Sigmoid colon (tissue), 7 donors: ENCODE data around the gene MARF1. TPM values are rescaled to one million over a fixed set of nuclear protein-coding genes. Genes with fewer than 3 reads are reported as not detected.

Experiments
- DNase-seq: peaks from one replicate; pipeline ENCODE4 v3.0.0-alpha.2; 2019
- H3K27ac ChIP-seq, 4 donors: fragments of 200-600 bp; sonication (generic); one replicate each; pipeline ENCODE4 v1.5.1; 2016 to 2019; ENCODE audit warnings: mild to moderate bottlenecking in 1 of 4
- H3K27me3 ChIP-seq, 3 donors: fragments of 200-600 bp; sonication (generic); one replicate each; pipeline ENCODE4 v1.5.1; 2019; ENCODE audit warnings: mild to moderate bottlenecking in 1 of 3
- H3K36me3 ChIP-seq, 4 donors: fragments of 200-600 bp; sonication (generic); one replicate each; pipeline ENCODE4 v1.5.1; 2016 to 2019
- H3K4me1 ChIP-seq, 4 donors: fragments of 200-600 bp; sonication (generic); one replicate each; pipeline ENCODE4 v1.5.1; 2017 to 2019
- H3K4me3 ChIP-seq, 4 donors: fragments of 200-600 bp; sonication (generic); one replicate each; pipeline ENCODE4 v1.5.1; 2017 to 2019; ENCODE audit warnings: mild to moderate bottlenecking in 2 of 4, moderate library complexity in 1 of 4
- H3K9me3 ChIP-seq, 4 donors: fragments of 200-600 bp in 3 of 4; sonication (generic) in 3 of 4; one replicate each; pipeline versions ENCODE4 v1.5.1 to v1.6.1; 2013 to 2019
- CTCF ChIP-seq, 4 experiments: fragments of 450-650 bp in 3 of 4; fragments of 200-600 bp in 1 of 4; IDR thresholded peaks; one replicate each; pipeline ENCODE4 v1.5.1; 2016 to 2019; ENCODE audit warnings: antibody characterized with exemption in 4 of 4, mild to moderate bottlenecking in 3 of 4, moderate library complexity in 2 of 4
- EP300 ChIP-seq, 4 donors: sonication (generic); formaldehyde crosslinking; IDR thresholded peaks; one replicate each; pipeline ENCODE4 v1.6.1; 2017; ENCODE audit warnings: antibody characterized with exemption in 4 of 4
- POLR2A ChIP-seq, 2 donors: fragments of 450-650 bp; IDR thresholded peaks; one replicate each; pipeline ENCODE4 v1.6.1; 2016; ENCODE audit warnings: antibody characterized with exemption in 2 of 2, mild to moderate bottlenecking in 2 of 2, moderate library complexity in 2 of 2
- POLR2AphosphoS5 ChIP-seq, 4 donors: sonication (generic); formaldehyde crosslinking; IDR thresholded peaks; one replicate each; pipeline ENCODE4 v1.6.1; 2017; ENCODE audit warnings: antibody characterized with exemption in 4 of 4
- WGBS, 2 donors: extraction: QIAGEN DNeasy Blood & Tissue Kit; methylation state at CpG; one replicate each; pipeline ENCODE4 v1.1.7; 2013; 5-methylcytosine and 5-hydroxymethylcytosine counted together
- intact Hi-C: fragments of 100-400 bp; cut with DNase I; formaldehyde crosslinking; loops from one replicate; pipeline ENCODE4 v1.15.1; 2023
- polyA plus RNA-seq, 3 donors: library from polyadenylated mRNA; stranded (reverse); fragments of 200-250 nt; gene quantifications; one replicate each; pipeline ENCODE4 v1.2.3, GENCODE V29; 2013
- total RNA-seq, 4 donors: library from RNA; depleted of rRNA; stranded (reverse); fragments of >200 nt; gene quantifications; one replicate each; pipeline ENCODE4 v1.1.0, GENCODE V29; 2016
- donor health status: healthy with polysubstance abuse.
- donor health status: Bipolar disorder and iron deficiency.
- donor health status: healthy.

The MARF1 gene
- total and polyA plus RNA-seq, 7 donors = 13.8 to 76.7 (median 43.8) TPM

- no peak for TF ChIP-seq EP300 (IDR thresholded peaks at IDR 0.05)
- no peak for TF ChIP-seq POLR2A (IDR thresholded peaks at IDR 0.05)
- TF ChIP-seq POLR2AphosphoS5 (IDR thresholded peaks at IDR 0.05) = no peak
- H3K36me3 ChIP-seq = peaks cover 10 to 34% (median 28%) of the 10 kb centered on the region in 4 donors
Observed at GRCh38 chr16:15640966-15641365, 2.0 kb downstream of the MARF1 start.

GRCh38 chr16:15639061-15639568 lies 3.8 kb downstream of the MARF1 start:
- no peak for TF ChIP-seq POLR2AphosphoS5 (IDR thresholded peaks at IDR 0.05)
- no peak for TF ChIP-seq EP300 (IDR thresholded peaks at IDR 0.05)
- WGBS, 2 donors = 57 to 76% methylated on average over 11 of the region's 11 CpGs
- peaks cover 0 to 33% (median 24%) of the 10 kb centered on the region in 4 donors for H3K4me1 ChIP-seq
- no peaks in the 10 kb centered on the region for H3K9me3 ChIP-seq
- DNase-seq = no peak
- peaks cover 18 to 52% (median 44%) of the 10 kb centered on the region in 4 donors for H3K36me3 ChIP-seq
- intact Hi-C loops = no loop called here
- H3K27me3 ChIP-seq = no peaks in the 10 kb centered on the region
- no peak overlapping the region for H3K4me3 ChIP-seq
- no peak overlapping the region for H3K27ac ChIP-seq

More at GRCh38 chr16:15640966-15641365, 2.0 kb downstream of the MARF1 start:
- H3K27me3 ChIP-seq = no peaks in the 10 kb centered on the region
- intact Hi-C loops = loop anchor here (10.0 kb wide), 1 partner anchor 206 kb away; the partner anchor contains the start of gene BMERB1
- peaks cover 0 to 34% (median 25%) of the 10 kb centered on the region in 4 donors for H3K4me1 ChIP-seq
- H3K27ac ChIP-seq = no peak overlapping the region
- H3K9me3 ChIP-seq = no peaks in the 10 kb centered on the region
- DNase-seq = no peak
- WGBS, 2 donors = 60 to 64% methylated on average over 4 of the region's 4 CpGs
- H3K4me3 ChIP-seq = no peak overlapping the region

- H3K27me3 ChIP-seq = no peaks in the 10 kb centered on the region
- intact Hi-C loops = no loop called here
- no peak overlapping the region for H3K4me3 ChIP-seq
- H3K9me3 ChIP-seq = no peaks in the 10 kb centered on the region
- no peak for DNase-seq
- H3K4me1 ChIP-seq = peaks cover 0 to 15% (median 9%) of the 10 kb centered on the region in 4 donors
- no peak overlapping the region for H3K27ac ChIP-seq
- H3K36me3 ChIP-seq = peaks cover 18 to 79% (median 61%) of the 10 kb centered on the region in 4 donors
- TF ChIP-seq POLR2AphosphoS5 (IDR thresholded peaks at IDR 0.05) = no peak
- TF ChIP-seq EP300 (IDR thresholded peaks at IDR 0.05) = no peak
- TF ChIP-seq POLR2A (IDR thresholded peaks at IDR 0.05) = no peak
- TF ChIP-seq CTCF (IDR thresholded peaks at IDR 0.05) = no peak
Observed at GRCh38 chr16:15636392-15636873, 6.5 kb downstream of the MARF1 start.

- H3K9me3 ChIP-seq = no peaks in the 10 kb centered on the region
- TF ChIP-seq POLR2A (IDR thresholded peaks at IDR 0.05) (no peak), CTCF (IDR thresholded peaks at IDR 0.05) (no peak), EP300 (IDR thresholded peaks at IDR 0.05) (no peak), POLR2AphosphoS5 (IDR thresholded peaks at IDR 0.05) (no peak)
- H3K36me3 ChIP-seq = peaks cover 18 to 84% (median 66%) of the 10 kb centered on the region in 4 donors
- DNase-seq = no peak
- no peaks in the 10 kb centered on the region for H3K27me3 ChIP-seq
- H3K4me1 ChIP-seq = peaks cover 0 to 10% (median 5%) of the 10 kb centered on the region in 4 donors
- intact Hi-C loops = no loop called here
- H3K4me3 ChIP-seq = no peak overlapping the region
- 94 to 95% methylated on average over 9 of the region's 9 CpGs for whole genome bisulfite sequencing, 2 donors
- H3K27ac ChIP-seq = no peak overlapping the region
Observed at GRCh38 chr16:15635926-15636325, 7.0 kb downstream of the MARF1 start.

- no peak for TF ChIP-seq EP300 (IDR thresholded peaks at IDR 0.05)
- TF ChIP-seq POLR2AphosphoS5 (IDR thresholded peaks at IDR 0.05) = no peak
- no peak for TF ChIP-seq CTCF (IDR thresholded peaks at IDR 0.05)
- no peak for TF ChIP-seq POLR2A (IDR thresholded peaks at IDR 0.05)
- Histone ChIP-seq H3K4me1 (no peaks in the 10 kb centered on the region), H3K27ac (no peak overlapping the region), H3K4me3 (no peak overlapping the region), H3K9me3 (no peaks in the 10 kb centered on the region), H3K27me3 (no peaks in the 10 kb centered on the region), H3K36me3 (peaks cover 21 to 93% (median 55%) of the 10 kb centered on the region in 4 donors)
- DNase-seq = no peak
- 96 to 97% methylated on average over 2 of the region's 2 CpGs for WGBS, 2 donors
- intact Hi-C loops = no loop called here
Observed at GRCh38 chr16:15631730-15632409, 11.1 kb downstream of the MARF1 start.
